PC-3 (cell line): ENCODE results near the gene PRXL2A.

Experiments
- EZH2 ChIP-seq: fragments of 300-600 bp; sonication (generic); IDR thresholded peaks from one replicate; pipeline ENCODE4 v1.6.1; 2017; ENCODE audit warnings: antibody characterized with exemption, mild to moderate bottlenecking, low read length; ENCODE audit not compliant: unreplicated experiment
- TF ChIP-seq, protein P1 (sequence below): fragments of 300-600 bp; sonication (generic); conservative IDR thresholded peaks from 2 replicates; pipeline ENCODE4 v1.5.1; 2017; ENCODE audit warnings: antibody characterized with exemption, low read depth, mild to moderate bottlenecking, low read length

DNA sequence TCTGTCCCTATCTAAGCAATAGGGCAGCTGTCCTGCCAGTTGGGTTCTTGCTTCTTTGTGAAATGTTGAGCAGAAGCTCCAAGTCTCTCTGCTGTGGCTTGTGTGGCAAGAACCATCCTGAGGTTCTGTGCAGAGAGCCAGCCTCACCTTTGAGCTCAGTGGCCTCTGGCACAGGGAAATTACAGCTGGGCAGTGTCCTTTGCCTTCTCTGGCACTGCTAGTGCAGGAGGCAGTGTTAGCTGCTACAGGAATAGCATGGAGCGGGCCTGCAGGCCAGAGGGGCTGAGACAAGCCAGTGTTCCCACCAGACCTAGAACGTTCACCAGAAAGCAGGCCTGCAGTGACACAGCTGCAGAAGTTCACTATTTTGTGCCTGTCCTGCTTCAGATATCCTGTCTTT lies 1.8 kb downstream of the PRXL2A start:
- no peak for TF ChIP-seq EZH2
- TF ChIP-seq, protein P1, sequence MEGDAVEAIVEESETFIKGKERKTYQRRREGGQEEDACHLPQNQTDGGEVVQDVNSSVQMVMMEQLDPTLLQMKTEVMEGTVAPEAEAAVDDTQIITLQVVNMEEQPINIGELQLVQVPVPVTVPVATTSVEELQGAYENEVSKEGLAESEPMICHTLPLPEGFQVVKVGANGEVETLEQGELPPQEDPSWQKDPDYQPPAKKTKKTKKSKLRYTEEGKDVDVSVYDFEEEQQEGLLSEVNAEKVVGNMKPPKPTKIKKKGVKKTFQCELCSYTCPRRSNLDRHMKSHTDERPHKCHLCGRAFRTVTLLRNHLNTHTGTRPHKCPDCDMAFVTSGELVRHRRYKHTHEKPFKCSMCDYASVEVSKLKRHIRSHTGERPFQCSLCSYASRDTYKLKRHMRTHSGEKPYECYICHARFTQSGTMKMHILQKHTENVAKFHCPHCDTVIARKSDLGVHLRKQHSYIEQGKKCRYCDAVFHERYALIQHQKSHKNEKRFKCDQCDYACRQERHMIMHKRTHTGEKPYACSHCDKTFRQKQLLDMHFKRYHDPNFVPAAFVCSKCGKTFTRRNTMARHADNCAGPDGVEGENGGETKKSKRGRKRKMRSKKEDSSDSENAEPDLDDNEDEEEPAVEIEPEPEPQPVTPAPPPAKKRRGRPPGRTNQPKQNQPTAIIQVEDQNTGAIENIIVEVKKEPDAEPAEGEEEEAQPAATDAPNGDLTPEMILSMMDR = no peak
